Erythroblast (primary cell): ENCODE measurements around the gene EXOC2.

Source experiments
- DNase-seq, 2 experiments: peaks; one replicate each; lab custom pipeline; 2025; lab: John Stamatoyannopoulos, UW
- GATA1 ChIP-seq: IDR thresholded peaks from 2 replicates; pipeline ENCODE4 v1.6.1; 2011; ENCODE audit warnings: low read depth, mild to moderate bottlenecking, control low read depth, low read length, moderate library complexity
- POLR2A ChIP-seq: IDR thresholded peaks from 2 replicates; pipeline ENCODE4 v1.6.1; 2011; ENCODE audit warnings: mild to moderate bottlenecking, low read length

Gene EXOC2

GRCh38 chr6:443621-444159 lies 249.2 kb downstream of the EXOC2 start:
- no peak for DNase-seq
- no peak for TF ChIP-seq GATA1
- TF ChIP-seq POLR2A: no peak

DNA sequence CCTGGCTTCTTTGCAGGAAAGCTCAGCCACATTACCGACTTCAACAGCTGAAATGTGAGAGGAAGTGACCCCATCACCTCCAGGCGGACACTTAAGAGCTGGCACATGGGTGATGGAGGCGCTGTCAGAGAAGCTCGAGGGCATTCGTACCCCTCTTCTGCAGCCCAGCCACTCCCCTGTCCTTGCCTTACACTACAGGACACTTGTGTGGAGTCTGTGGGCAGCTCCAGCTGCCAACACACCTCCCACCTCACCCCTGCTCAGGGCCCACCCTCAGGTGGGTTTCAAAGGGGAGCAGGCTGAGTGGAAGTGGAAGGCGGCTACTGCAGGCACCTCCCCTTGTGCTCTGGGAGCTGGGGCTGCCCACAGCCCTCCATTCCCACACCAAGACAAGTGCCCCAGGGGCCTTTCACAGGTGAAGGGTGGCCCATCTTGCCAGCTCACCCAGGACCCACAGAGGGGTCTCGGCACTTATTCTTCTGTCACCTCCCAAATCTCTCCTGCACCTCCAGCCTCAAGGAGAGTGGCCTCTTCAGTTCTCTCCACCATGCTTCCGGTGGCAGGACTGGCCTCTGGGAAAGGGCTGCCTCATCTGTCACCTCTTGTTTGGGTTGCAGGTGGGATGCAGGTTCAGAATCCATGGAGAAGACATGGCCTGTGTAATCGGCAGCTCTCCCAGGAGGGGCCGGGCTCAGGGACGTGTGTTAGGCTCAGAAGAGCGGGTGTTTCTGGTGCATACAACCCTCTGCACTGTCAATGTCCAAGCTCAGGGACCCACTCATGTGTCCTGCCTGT lies 251.6 kb downstream of the EXOC2 start:
- no peak for TF ChIP-seq POLR2A
- TF ChIP-seq GATA1: no peak
- DNase-seq: no peak

- DNase-seq: no peak
Observed at GRCh38 chr6:439641-440167, 253.2 kb downstream of the EXOC2 start.

GRCh38 chr6:438634-439170 lies 254.2 kb downstream of the EXOC2 start:
- no peak for DNase-seq

More at GRCh38 chr6:439641-440167, 253.2 kb downstream of the EXOC2 start:
- TF ChIP-seq POLR2A (no peak), GATA1 (no peak)

DNA sequence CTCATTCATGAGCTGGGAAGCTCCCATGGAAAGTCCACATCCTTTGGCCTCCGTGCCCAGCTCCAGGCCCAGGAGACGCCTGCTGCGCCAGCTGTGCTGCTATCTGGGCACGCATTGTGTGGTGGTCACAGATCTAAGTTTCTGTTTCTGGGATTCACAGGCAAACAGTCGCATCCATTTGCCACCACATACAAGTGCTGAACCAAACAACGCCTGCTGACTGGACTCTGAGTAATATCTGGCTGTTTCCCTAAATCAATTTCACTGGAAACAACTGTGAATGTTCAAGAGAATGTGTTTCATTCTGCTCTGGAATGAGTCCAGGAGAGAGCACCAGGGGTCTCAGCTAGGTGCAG lies 255.9 kb downstream of the EXOC2 start:
- no peak for DNase-seq
- no peak for TF ChIP-seq GATA1
- TF ChIP-seq POLR2A: no peak

More at GRCh38 chr6:438634-439170, 254.2 kb downstream of the EXOC2 start:
- TF ChIP-seq GATA1 (no peak), POLR2A (no peak)

DNA sequence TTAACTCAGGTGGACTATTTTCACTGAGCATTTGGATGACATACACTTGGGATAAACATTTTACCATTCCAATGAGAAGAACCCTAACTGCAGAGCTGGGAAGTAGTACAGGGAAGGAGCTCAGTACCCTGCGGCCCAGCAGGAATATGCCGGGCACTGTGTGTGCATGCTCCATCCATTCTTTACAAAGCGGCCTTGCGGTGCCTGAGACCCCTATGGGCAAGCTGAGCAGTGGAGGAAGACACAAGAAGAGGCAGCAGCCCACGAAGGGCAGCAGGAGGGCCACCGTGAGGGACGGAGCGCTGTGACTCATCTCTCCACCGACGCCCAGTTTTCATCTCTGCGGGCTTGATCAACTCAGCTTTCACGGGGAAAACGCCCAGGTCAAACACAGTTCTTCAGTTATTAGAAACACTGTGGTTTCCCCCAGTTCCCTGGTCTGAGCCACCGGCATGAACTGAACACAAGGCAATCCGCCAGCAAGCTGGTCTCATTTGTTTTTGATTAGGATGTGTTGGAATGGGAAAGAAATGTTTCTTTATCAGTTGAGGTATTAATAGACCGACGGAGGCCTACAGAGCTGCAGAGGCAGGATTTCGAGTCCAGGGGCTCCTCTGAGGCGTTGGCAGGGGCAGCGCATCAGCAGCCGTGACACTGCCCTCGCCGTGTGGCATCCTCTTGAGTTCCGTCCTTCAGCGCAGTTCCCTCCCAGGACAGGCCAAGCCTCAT lies 256.5 kb downstream of the EXOC2 start:
- DNase-seq: no peak
- TF ChIP-seq GATA1: no peak
- TF ChIP-seq POLR2A: no peak

GRCh38 chr6:435441-436307 lies 257.3 kb downstream of the EXOC2 start:
- TF ChIP-seq GATA1: no peak
- no peak for TF ChIP-seq POLR2A
- no peak for DNase-seq
